BJ (cell line): ENCODE measurements around the gene DNAJB4. TPM values are rescaled to one million over a fixed set of nuclear protein-coding genes. Genes with fewer than 3 reads are reported as not detected.
"Not testable (repeated sequence)": the region's sequence is repeated elsewhere in the genome, so short reads cannot be mapped to it uniquely, and the experiment has no call there.

Experiments
- CTCF ChIA-PET: fragments of 350-600 bp; formaldehyde crosslinking; extraction: SDS; loops from one replicate; lab custom pipeline; 2021; ENCODE audit warnings: antibody characterized with exemption, inconsistent platforms; lab: Yijun Ruan, JAX
- POLR2A ChIA-PET: fragments of 300-600 bp; sonication (Branson Sonifier 250); formaldehyde crosslinking; extraction: SDS; loops from one replicate; lab custom pipeline; 2021; ENCODE audit warnings: antibody characterized with exemption; lab: Charles Lee
- DNase-seq: peaks from one replicate; pipeline ENCODE4 v3.0.0-alpha.2; 2011; ENCODE audit warnings: low read depth
- H3K27me3 ChIP-seq: 2 replicates; pipeline ENCODE4 v1.6.0; 2011; ENCODE audit warnings: low read length; ENCODE audit not compliant: control insufficient read depth, insufficient read depth
- H3K36me3 ChIP-seq: 2 replicates; pipeline ENCODE4 v1.5.1; 2011; ENCODE audit warnings: low read length; ENCODE audit not compliant: control insufficient read depth, insufficient read depth
- H3K4me3 ChIP-seq: 2 replicates; pipeline ENCODE4 v1.5.1; 2011; ENCODE audit warnings: low read depth, mild to moderate bottlenecking, control low read depth, low read length
- polyA plus RNA-seq: library from polyadenylated mRNA; depleted of rRNA; stranded (reverse); fragments of >200 nt; gene quantifications from 2 replicates; pipeline ENCODE4 v1.2.3, GENCODE V29; 2011
- TF ChIP-seq, protein P1 (sequence below): IDR thresholded peaks from 2 replicates; pipeline ENCODE4 v1.5.1; 2011; ENCODE audit warnings: low read depth, mild to moderate bottlenecking, control low read depth, inconsistent platforms, low read length, moderate library complexity; ENCODE audit not compliant: insufficient read depth

DNAJB4 gene
- polyA plus RNA-seq, 1 experiment = 16.7 TPM

DNA sequence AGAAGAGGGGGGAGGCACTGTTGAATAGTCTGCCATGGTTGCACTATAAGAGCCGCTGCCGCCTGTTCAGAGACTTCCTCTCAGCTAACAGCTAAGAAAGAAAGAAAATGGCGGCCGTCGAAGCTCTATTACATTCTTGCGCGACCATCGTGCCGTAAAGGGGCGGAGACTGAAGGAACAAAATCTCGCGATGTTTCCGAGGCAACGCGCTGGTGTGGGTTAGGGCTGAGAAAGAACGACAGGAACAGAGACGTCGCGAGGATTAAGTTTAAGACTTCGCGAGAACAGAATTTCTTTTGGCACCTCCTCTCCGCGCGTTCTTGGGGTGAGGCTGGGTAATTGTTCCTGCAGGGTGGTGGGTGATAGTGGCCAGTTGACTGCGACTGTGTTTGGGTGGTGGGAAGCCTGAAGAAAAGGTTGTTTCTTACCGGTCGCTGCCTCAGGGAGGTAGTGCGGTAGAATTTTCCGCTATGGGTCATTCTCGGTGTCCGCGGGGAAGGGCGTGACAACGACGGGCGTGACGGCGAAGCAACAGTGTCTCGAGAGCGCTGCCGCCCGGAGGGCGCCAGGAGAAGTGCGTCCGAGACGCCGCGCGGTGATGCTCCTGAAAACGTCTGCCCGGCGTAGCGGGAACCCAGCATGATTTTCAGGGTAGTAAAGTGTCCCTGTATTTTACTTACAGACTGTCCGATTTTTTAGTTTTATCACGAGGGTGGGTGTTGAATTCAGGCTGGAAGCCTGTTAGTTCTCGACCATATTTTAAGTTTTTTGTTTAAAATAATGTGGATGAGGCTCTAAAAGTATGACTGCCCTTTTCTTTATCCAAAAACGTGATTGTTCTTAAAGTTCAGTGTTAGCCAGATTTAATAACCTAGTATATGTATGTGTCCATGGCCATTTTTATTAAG lies 25.5 kb upstream of the DNAJB4 start, which contains the start of gene FUBP1:
FUBP1 (minus strand) TSS at position 104 of the 908 bp plus-strand sequence; CDS start at position 36, 68 bp downstream.
- Histone ChIP-seq H3K36me3 (no peaks in the 10 kb centered on the region), H3K4me3 (peak within 1 kb of the TSS; percentile 81), H3K27me3 (no peaks in the 10 kb centered on the region)
- CTCF ChIA-PET = interaction anchor here (0.7 to 1.2 kb wide), 6 partner anchors 9 to 135 kb away, joined by 3 to 9 read pairs (median 4); no protein-coding TSS in a partner anchor
- TF ChIP-seq, protein P1, sequence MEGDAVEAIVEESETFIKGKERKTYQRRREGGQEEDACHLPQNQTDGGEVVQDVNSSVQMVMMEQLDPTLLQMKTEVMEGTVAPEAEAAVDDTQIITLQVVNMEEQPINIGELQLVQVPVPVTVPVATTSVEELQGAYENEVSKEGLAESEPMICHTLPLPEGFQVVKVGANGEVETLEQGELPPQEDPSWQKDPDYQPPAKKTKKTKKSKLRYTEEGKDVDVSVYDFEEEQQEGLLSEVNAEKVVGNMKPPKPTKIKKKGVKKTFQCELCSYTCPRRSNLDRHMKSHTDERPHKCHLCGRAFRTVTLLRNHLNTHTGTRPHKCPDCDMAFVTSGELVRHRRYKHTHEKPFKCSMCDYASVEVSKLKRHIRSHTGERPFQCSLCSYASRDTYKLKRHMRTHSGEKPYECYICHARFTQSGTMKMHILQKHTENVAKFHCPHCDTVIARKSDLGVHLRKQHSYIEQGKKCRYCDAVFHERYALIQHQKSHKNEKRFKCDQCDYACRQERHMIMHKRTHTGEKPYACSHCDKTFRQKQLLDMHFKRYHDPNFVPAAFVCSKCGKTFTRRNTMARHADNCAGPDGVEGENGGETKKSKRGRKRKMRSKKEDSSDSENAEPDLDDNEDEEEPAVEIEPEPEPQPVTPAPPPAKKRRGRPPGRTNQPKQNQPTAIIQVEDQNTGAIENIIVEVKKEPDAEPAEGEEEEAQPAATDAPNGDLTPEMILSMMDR = peak; percentile 82
- DNase-seq = peak; percentile 94
- POLR2A ChIA-PET = interaction anchor here (0.7 to 1.7 kb wide), 3 partner anchors 26 to 235 kb away, joined by 3 to 12 read pairs (median 9); partner anchors contain the start of gene DNAJB4

DNA sequence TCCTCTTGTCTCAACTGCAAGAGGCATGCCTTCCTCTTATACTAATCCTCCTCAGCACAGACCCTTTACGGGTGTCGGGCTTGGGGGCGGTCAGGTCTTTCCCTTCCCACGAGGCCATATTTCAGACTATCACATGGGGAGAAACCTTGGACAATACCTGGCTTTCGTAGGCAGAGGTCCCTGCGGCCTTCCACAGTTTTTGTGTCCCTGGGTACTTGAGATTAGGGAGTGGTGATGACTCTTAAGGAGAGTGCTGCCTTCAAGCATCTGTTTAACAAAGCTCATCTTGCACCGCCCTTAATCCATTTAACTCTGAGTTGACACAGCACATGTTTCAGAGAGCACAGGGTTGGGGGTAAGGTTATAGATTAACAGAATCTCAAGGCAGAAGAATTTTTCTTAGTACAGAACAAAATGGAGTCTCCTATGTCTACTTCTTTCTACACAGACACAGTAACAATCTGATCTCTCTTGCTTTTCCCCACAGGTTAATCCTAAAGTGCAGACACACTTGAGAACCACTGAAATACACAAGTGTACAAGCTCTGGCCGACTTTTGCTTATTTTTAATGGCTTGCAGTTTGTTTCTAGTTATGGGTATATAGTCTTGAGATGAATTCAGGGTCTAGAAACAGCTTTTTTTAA lies 21.3 kb upstream of the DNAJB4 start:
- H3K36me3 ChIP-seq, H3K4me3 ChIP-seq, DNase-seq, H3K27me3 ChIP-seq, POLR2A ChIA-PET: not testable (repeated sequence)
- CTCF ChIA-PET = interaction anchor here (0.9 kb wide), 1 partner anchor 131 kb away, joined by 4 read pairs; no protein-coding TSS in a partner anchor

DNA sequence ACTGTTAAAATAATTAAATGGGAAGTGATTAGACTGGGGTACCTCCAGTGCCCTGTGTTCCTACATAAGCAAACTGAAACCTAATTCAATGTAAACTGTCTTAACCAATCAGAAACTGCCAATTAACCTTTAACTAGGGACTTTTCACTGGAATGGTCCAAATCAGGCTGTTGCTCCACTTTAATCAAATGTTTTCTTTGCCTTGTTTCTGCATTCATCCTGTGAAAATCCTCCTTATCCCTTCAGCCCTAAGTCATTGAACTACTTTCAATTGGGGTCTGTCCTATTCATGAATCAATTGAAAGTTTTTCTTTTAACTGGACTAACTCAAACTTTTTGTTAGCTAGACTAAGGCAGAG lies 20.8 kb upstream of the DNAJB4 start:
- ChIA-PET POLR2A (interaction anchor here (0.6 kb wide), 1 partner anchor 10 kb away, joined by 3 read pairs; no protein-coding TSS in a partner anchor), CTCF (interaction anchor here (0.9 kb wide), 1 partner anchor 131 kb away, joined by 4 read pairs; no protein-coding TSS in a partner anchor)
- H3K36me3 ChIP-seq = no peaks in the 10 kb centered on the region
- H3K27me3 ChIP-seq = no peaks in the 10 kb centered on the region
- TF ChIP-seq, protein P1 = no peak
- no peak overlapping the region for H3K4me3 ChIP-seq
- DNase-seq = no peak

DNA sequence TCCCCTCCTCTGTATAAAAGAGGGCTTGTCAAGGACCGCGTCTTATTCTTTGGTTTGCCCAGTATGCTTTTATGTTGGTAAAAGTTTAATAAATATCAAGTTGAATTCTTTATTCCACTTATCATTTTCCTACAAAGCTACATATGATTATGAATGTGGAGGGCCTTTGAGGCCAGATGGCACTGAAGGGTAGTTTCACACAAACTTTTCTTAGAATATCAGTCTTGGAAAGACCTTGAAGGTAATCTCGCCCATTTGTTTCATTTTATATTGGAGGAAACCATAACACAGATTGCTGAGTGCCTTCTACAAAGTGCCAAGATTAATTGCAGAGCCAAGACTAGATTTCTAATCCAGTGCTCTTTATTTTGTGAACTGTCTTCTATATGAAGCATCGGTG lies 20.1 kb upstream of the DNAJB4 start:
- H3K4me3 ChIP-seq = no peak overlapping the region
- H3K27me3 ChIP-seq = no peaks in the 10 kb centered on the region
- TF ChIP-seq, protein P1 = no peak
- H3K36me3 ChIP-seq = no peaks in the 10 kb centered on the region
- no peak for DNase-seq
- POLR2A ChIA-PET = interaction anchor here (0.6 kb wide), 1 partner anchor 10 kb away, joined by 3 read pairs; no protein-coding TSS in a partner anchor
- CTCF ChIA-PET = no interaction called here

GRCh38 chr1:77986810-77987209 lies 17.9 kb upstream of the DNAJB4 start:
- H3K4me3 ChIP-seq = no peak overlapping the region
- ChIA-PET CTCF (no interaction called here), POLR2A (no interaction called here)
- no peaks in the 10 kb centered on the region for H3K27me3 ChIP-seq
- no peaks in the 10 kb centered on the region for H3K36me3 ChIP-seq
- DNase-seq = no peak
- TF ChIP-seq, protein P1 = no peak
